ENCODE data around the gene SPRR1A.

The SPRR1A gene

DNA sequence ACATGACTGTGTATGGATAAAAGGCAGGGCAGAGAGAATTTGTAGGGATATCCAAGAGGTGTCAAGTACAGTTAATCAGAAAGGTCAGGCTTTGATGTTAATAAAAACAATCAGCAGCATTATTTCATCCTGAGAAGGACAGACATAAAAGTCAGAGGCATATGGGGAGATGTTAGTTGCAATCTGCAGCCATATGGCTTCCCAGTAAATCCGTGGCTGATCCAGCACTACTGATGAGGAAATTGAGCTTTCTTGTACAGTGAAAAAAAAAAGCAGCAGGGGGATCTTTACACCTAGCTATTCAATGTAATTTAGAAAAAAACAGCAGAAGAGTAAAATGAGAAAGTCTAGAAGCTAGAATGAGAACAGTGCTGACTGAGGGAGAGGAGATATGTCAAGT, 44.9 kb downstream of the SPRR1A start:
- no peak for DNase-seq (ENCODE audit: low read depth in 3 of 3)

DNA sequence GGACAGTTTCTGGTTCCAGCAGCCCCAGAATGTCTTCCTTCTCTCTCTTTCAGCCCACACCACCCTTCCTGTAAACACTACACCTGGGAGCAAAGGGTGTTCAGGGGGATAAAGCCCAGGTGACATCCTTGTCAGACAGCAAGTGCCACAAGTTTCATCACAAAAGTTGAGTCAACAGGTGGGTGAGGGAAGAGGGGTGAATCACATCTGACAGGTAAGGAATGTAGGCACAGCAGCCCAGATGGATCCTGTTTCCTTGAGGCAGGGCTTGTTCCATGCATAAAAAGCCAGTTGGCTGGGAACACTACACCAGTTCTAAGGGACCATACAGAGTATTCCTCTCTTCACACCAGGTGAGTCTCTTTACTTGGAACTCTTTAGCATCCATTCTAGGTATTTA, 47.0 kb downstream of the SPRR1A start, which contains the start of gene SPRR1B:
Gene SPRR1B (plus strand): TSS at position 309 of the 400 bp plus-strand sequence. CDS start 1,143 bp downstream, outside the sequence.
- no peak for DNase-seq (ENCODE audit: low read depth in 3 of 3)

DNA sequence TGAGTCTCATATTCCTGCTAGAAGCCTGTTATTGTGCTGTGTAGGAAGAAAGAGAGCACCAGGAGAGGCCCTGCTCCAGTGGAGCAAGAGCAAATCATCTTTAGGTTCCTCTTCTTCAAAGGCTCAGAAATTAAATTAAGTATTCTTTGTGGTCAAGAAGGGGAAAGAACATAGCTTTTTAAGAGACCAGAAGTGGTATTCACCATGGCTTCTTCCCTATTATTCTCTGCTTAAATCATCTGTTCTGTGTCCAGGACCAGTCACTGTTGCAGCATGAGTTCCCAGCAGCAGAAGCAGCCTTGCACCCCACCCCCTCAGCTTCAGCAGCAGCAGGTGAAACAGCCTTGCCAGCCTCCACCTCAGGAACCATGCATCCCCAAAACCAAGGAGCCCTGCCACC, 48.2 kb downstream of the SPRR1A start:
- no peak for DNase-seq (ENCODE audit: low read depth in 3 of 3)

DNA sequence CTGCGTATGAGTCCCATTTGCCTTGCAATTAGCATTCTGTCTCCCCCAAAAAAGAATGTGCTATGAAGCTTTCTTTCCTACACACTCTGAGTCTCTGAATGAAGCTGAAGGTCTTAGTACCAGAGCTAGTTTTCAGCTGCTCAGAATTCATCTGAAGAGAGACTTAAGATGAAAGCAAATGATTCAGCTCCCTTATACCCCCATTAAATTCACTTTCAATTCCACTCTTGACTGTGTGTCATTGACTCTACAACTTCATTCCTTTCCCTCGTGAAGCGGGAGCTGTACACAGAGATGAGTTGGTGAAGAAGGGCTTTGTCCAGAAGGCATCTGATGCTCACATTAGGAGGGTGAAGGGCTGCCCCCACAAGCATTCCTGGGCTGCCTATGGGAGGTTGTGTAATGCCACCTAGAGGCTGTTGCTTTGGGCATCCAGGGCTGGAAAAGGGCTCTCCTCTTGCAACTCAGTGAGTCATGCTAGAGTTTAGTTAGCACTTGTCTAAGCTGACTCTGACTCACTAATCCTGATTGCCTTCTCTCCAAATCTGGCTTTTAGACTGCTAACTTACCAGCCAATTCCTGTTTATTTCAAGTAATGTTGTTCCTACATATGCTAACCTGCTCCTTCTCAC, 48.9 kb downstream of the SPRR1A start:
- DNase-seq (ENCODE audit: low read depth in 3 of 3) = no peak

DNA sequence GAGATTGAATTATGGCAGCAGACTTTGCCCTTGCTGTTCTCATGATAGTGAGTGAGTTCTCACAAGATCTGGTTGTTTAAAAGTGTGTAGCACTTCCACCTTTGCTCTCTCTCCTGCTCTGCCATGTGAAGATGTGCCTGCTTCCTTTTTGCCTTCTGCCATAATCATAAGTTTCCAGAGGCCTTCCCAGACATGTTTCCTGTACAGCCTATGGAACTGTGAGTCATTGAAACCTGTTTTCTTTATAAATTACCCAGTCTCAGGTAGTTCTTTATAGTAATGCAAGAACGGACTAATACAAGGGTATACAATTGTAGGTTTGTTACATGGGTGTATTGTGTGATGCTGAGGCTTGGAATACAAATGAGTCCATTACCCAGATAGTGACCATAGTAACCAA, 51.3 kb downstream of the SPRR1A start:
- DNase-seq (ENCODE audit: low read depth in 3 of 3) = no peak
